H1 (cell line): ENCODE data around the gene AGRN. TPM values are rescaled to one million over a fixed set of nuclear protein-coding genes. Genes with fewer than 3 reads are reported as not detected.
A peak's percentile ranks its signal among the peaks of the same experiment; 100 is the strongest.

Experiments
- CTCF ChIA-PET: fragments of 300-600 bp; sonication (Branson Sonifier 250); formaldehyde crosslinking; loops from one replicate; lab custom pipeline; 2021; ENCODE audit not compliant: partially characterized antibody; lab: Charles Lee
- POLR2A ChIA-PET: fragments of 300-600 bp; sonication (Branson Sonifier 250); formaldehyde crosslinking; loops from one replicate; lab custom pipeline; 2021; ENCODE audit warnings: inconsistent platforms; ENCODE audit not compliant: partially characterized antibody; lab: Charles Lee
- DNase-seq, 2 experiments: peaks; one replicate each; pipeline versions ENCODE4 v3.0.0 to v3.0.0-alpha.2; 2010 to 2022; ENCODE audit warnings: low spot score in 2 of 2, low read depth in 1 of 2, mixed read lengths in 1 of 2
- FAIRE-seq: peaks from 2 replicates; lab custom pipeline; 2011; peaks lifted over from hg19 to GRCh38; lab: Jason Lieb, UNC
- H2AFZ ChIP-seq: 2 replicates; pipeline ENCODE4 v1.8.1; 2012; ENCODE audit warnings: low read length, inconsistent platforms
- H2AK5ac ChIP-seq: 2 replicates; pipeline ENCODE4 v1.6.1; 2013; ENCODE audit warnings: low read depth, low read length
- H2BK120ac ChIP-seq: replicated peaks from 2 replicates; pipeline ENCODE3; 2013; ENCODE audit warnings: low read depth, low read length, inconsistent platforms
- H2BK12ac ChIP-seq: 2 replicates; pipeline ENCODE4 v1.6.1; 2013; ENCODE audit warnings: low read depth, low read length
- H2BK15ac ChIP-seq: 2 replicates; pipeline ENCODE4 v1.6.1; 2013; ENCODE audit warnings: low read length
- H2BK20ac ChIP-seq: 2 replicates; pipeline ENCODE4 v1.6.1; 2013; ENCODE audit warnings: low read length
- H2BK5ac ChIP-seq: 2 replicates; pipeline ENCODE4 v1.6.1; 2013; ENCODE audit warnings: low read depth, low read length
- H3K14ac ChIP-seq: 2 replicates; pipeline ENCODE4 v1.6.1; 2013; ENCODE audit warnings: inconsistent platforms; ENCODE audit not compliant: insufficient read length
- H3K18ac ChIP-seq: 2 replicates; pipeline ENCODE4 v1.6.1; 2013; ENCODE audit warnings: low read length; ENCODE audit errors: extremely low read depth
- H3K23ac ChIP-seq: 2 replicates; pipeline ENCODE4 v1.6.1; 2013; ENCODE audit warnings: inconsistent platforms; ENCODE audit not compliant: insufficient read length
- H3K23me2 ChIP-seq: 2 replicates; pipeline ENCODE4 v1.6.1; 2013; ENCODE audit warnings: low read depth, low read length
- H3K27ac ChIP-seq: 2 replicates; pipeline ENCODE4 v1.6.1; 2011; ENCODE audit warnings: low read depth, low read length, inconsistent platforms
- H3K27me3 ChIP-seq, 4 experiments: replicated peaks in 1 of 4; 1 replicate in 1 of 4; 2 replicates in 3 of 4; pipeline versions ENCODE4 v1.6.1 to v1.8.1; 2011 to 2013; ENCODE audit warnings: low read length in 3 of 4, mild to moderate bottlenecking in 3 of 4, inconsistent platforms in 2 of 4, mixed read lengths in 2 of 4, moderate library complexity in 1 of 4; ENCODE audit not compliant: control insufficient read depth in 3 of 4, insufficient read depth in 3 of 4; ENCODE audit errors: extremely low read depth in 1 of 4
- H3K36me3 ChIP-seq, 4 experiments: 2 replicates each; pipeline versions ENCODE4 v1.6.1 to v1.8.1; 2011 to 2013; ENCODE audit warnings: mild to moderate bottlenecking in 4 of 4, low read length in 3 of 4, moderate library complexity in 2 of 4, control low read depth in 1 of 4, inconsistent platforms in 1 of 4; ENCODE audit not compliant: insufficient read depth in 4 of 4, control insufficient read depth in 2 of 4
- H3K4ac ChIP-seq: replicated peaks from 2 replicates; pipeline ENCODE3; 2013; ENCODE audit warnings: low read length, low read depth, mixed read lengths, inconsistent platforms; ENCODE audit not compliant: insufficient read length
- H3K4me1 ChIP-seq, 4 experiments: replicated peaks in 1 of 4; 1 replicate in 1 of 4; 2 replicates in 3 of 4; pipeline versions ENCODE4 v1.6.1 to v1.8.1; 2011 to 2013; ENCODE audit warnings: low read length in 3 of 4, inconsistent platforms in 2 of 4, mixed read lengths in 1 of 4; ENCODE audit not compliant: insufficient read depth in 4 of 4, control insufficient read depth in 3 of 4
- H3K4me2 ChIP-seq, 2 experiments: 2 replicates each; pipeline versions ENCODE4 v1.6.1 to v1.8.1; 2011 to 2013; ENCODE audit warnings: low read depth in 2 of 2, low read length in 2 of 2, control low read depth in 1 of 2, inconsistent platforms in 1 of 2, mild to moderate bottlenecking in 1 of 2; ENCODE audit not compliant: insufficient read depth in 1 of 2
- H3K4me3 ChIP-seq, 4 experiments: fragments of 200-600, 300-600 bp in 1 of 4; sonication (generic), shearing (Covaris generic), sonication (Bioruptor Twin) in 1 of 4; 2 replicates each; pipeline versions ENCODE4 v1.5.1 to v1.8.1; 2011 to 2016; ENCODE audit warnings: low read length in 4 of 4, low read depth in 3 of 4, control low read depth in 2 of 4, inconsistent platforms in 2 of 4, mild to moderate bottlenecking in 2 of 4, mixed read lengths in 1 of 4, moderate library complexity in 1 of 4; ENCODE audit not compliant: insufficient read depth in 2 of 4; ENCODE audit errors: extremely low read depth in 1 of 4
- H3K56ac ChIP-seq: replicated peaks from 2 replicates; pipeline ENCODE3; 2013; ENCODE audit warnings: low read depth, mild to moderate bottlenecking, mixed read lengths, low read length, inconsistent platforms; ENCODE audit not compliant: insufficient read length
- H3K79me1 ChIP-seq: 2 replicates; pipeline ENCODE4 v1.6.1; 2013; ENCODE audit warnings: low read depth, low read length, control low read depth
- H3K79me2 ChIP-seq, 2 experiments: 2 replicates each; pipeline versions ENCODE4 v1.6.1 to v1.8.1; 2012 to 2013; ENCODE audit warnings: low read length in 2 of 2, mild to moderate bottlenecking in 2 of 2, inconsistent platforms in 1 of 2; ENCODE audit not compliant: insufficient read depth in 2 of 2, control insufficient read depth in 1 of 2
- H3K9ac ChIP-seq, 4 experiments: replicated peaks in 1 of 4; 1 replicate in 1 of 4; 2 replicates in 3 of 4; pipeline versions ENCODE4 v1.6.1 to v1.8.1; 2011 to 2013; ENCODE audit warnings: low read depth in 3 of 4, low read length in 3 of 4, control low read depth in 2 of 4, mild to moderate bottlenecking in 2 of 4, moderate library complexity in 2 of 4, inconsistent platforms in 1 of 4; ENCODE audit errors: extremely low read depth in 1 of 4
- H3K9me3 ChIP-seq, 2 experiments: 2 replicates each; pipeline versions ENCODE4 v1.6.1 to v1.8.1; 2012 to 2013; ENCODE audit warnings: mild to moderate bottlenecking in 2 of 2, moderate library complexity in 2 of 2, control low read depth in 1 of 2, inconsistent platforms in 1 of 2, low read depth in 1 of 2, low read length in 1 of 2, mixed read lengths in 1 of 2; ENCODE audit not compliant: insufficient read depth in 2 of 2
- H4K20me1 ChIP-seq, 2 experiments: replicated peaks in 1 of 2; 2 replicates each; pipeline versions ENCODE3 to v1.8.1; 2011 to 2013; ENCODE audit warnings: inconsistent platforms in 2 of 2, low read length in 2 of 2, mild to moderate bottlenecking in 1 of 2; ENCODE audit not compliant: insufficient read depth in 2 of 2, control insufficient read depth in 1 of 2
- H4K5ac ChIP-seq: 2 replicates; pipeline ENCODE4 v1.6.1; 2013; ENCODE audit warnings: low read length, low read depth, mixed read lengths, inconsistent platforms; ENCODE audit not compliant: insufficient read length
- H4K8ac ChIP-seq: 2 replicates; pipeline ENCODE4 v1.8.0; 2013; ENCODE audit warnings: mild to moderate bottlenecking, moderate library complexity, low read length, inconsistent platforms; ENCODE audit not compliant: insufficient read depth; ENCODE audit errors: extremely low read depth
- H4K91ac ChIP-seq: replicated peaks from 2 replicates; pipeline ENCODE3; 2013; ENCODE audit warnings: low read length, mixed read lengths, inconsistent platforms; ENCODE audit not compliant: insufficient read length
- CREB1 ChIP-seq: IDR thresholded peaks from 2 replicates; pipeline ENCODE4 v1.6.1; 2012; ENCODE audit warnings: inconsistent platforms
- E2F6 ChIP-seq: IDR thresholded peaks from 2 replicates; pipeline ENCODE4 v1.6.1; 2012; ENCODE audit warnings: inconsistent platforms
- EP300 ChIP-seq, 2 experiments: IDR thresholded peaks; 1 replicate in 1 of 2; 2 replicates in 1 of 2; pipeline ENCODE4 v1.6.1; 2011 to 2012; ENCODE audit warnings: low read depth in 2 of 2, low read length in 2 of 2, mild to moderate bottlenecking in 2 of 2, borderline replicate concordance in 1 of 2, inconsistent platforms in 1 of 2, moderate library complexity in 1 of 2
- GTF2F1 ChIP-seq: IDR thresholded peaks from 2 replicates; pipeline ENCODE4 v1.6.1; 2012; ENCODE audit warnings: low read depth, low read length, improper control_type of control experiment, borderline replicate concordance
- JUN ChIP-seq: IDR thresholded peaks from 2 replicates; pipeline ENCODE4 v1.6.1; 2011; ENCODE audit warnings: low read depth, mild to moderate bottlenecking, improper control_type of control experiment, low read length
- KDM4A ChIP-seq: IDR thresholded peaks from one replicate; pipeline ENCODE4 v1.7.1; 2012; ENCODE audit warnings: low read depth, mild to moderate bottlenecking, moderate library complexity, low read length, inconsistent platforms; ENCODE audit not compliant: severe bottlenecking
- MAX ChIP-seq: IDR thresholded peaks from 2 replicates; pipeline ENCODE4 v1.6.1; 2012; ENCODE audit warnings: inconsistent platforms
- POLR2AphosphoS5 ChIP-seq: IDR thresholded peaks from 2 replicates; pipeline ENCODE4 v1.6.1; 2011; ENCODE audit warnings: low read depth, low read length
- POU5F1 ChIP-seq: IDR thresholded peaks from 2 replicates; pipeline ENCODE4 v1.6.1; 2011; ENCODE audit warnings: low read depth, mild to moderate bottlenecking, low read length, moderate library complexity
- SAP30 ChIP-seq: fragments of 300-600 bp; sonication (generic); IDR thresholded peaks from 2 replicates; pipeline ENCODE4 v1.7.1; 2012; ENCODE audit warnings: low read length, moderate library complexity, mild to moderate bottlenecking, inconsistent platforms; ENCODE audit not compliant: insufficient read depth, insufficient replicate concordance
- SIX5 ChIP-seq: IDR thresholded peaks from 2 replicates; pipeline ENCODE4 v1.6.1; 2011; ENCODE audit warnings: mild to moderate bottlenecking, low read depth, low read length
- SUZ12 ChIP-seq: fragments of 200-600 bp; sonication (generic); IDR thresholded peaks from 2 replicates; pipeline ENCODE4 v1.6.1; 2012; ENCODE audit warnings: mild to moderate bottlenecking, inconsistent platforms, low read length, moderate library complexity, mixed read lengths
- TAF1 ChIP-seq: IDR thresholded peaks from 2 replicates; pipeline ENCODE4 v1.6.1; 2011; ENCODE audit warnings: mild to moderate bottlenecking, low read depth, low read length
- WGBS, 2 experiments: shearing (Covaris generic) in 1 of 2; methylation state at CpG; one replicate each; pipeline versions ENCODE4 v1.1.6 to v1.1.7; 2013 to 2015; ENCODE audit warnings: low lambda C conversion rate in 2 of 2, mixed read lengths in 2 of 2, inconsistent platforms in 1 of 2, low coverage in 1 of 2, missing lambda C conversion rate in 1 of 2; ENCODE audit not compliant: insufficient replicate concordance in 2 of 2, insufficient coverage in 1 of 2, insufficient read length in 1 of 2; ENCODE audit errors: extremely low coverage in 1 of 2, missing lambda C conversion rate in 1 of 2; 5-methylcytosine and 5-hydroxymethylcytosine counted together
- polyA plus RNA-seq, 7 experiments: library from polyadenylated mRNA; depleted of rRNA in 3 of 7; stranded (reverse) in 5 of 7; unstranded in 2 of 7; fragments of >200 nt in 5 of 7; fragments of 200-250 nt in 2 of 7; gene quantifications; 1 replicate in 5 of 7; 2 replicates in 1 of 7; 4 replicates in 1 of 7; pipeline versions ENCODE4 v1.2.1 to v1.2.3, GENCODE V29; 2011 to 2013; ENCODE audit warnings: missing spikeins in 2 of 7, mixed read lengths in 2 of 7
- total RNA-seq: library from RNA; stranded (reverse); fragmentation: NEBNext Ultra II Directional; extraction: Animal tissue kit (Norgen Biotek cat#: 25700); gene quantifications from 2 replicates; pipeline ENCODE4 v1.2.1, GENCODE V29; 2021

Gene AGRN
- total and polyA plus RNA-seq, 2 of the 8 experiments (the other 6 are each of a cell fraction or from before 2014, with no cell fraction given) = 52.3 to 155 TPM

- Histone ChIP-seq H2AFZ (no peak overlapping the region), H3K9me3 (no peaks in the 10 kb centered on the region; a peak in 1 of 4 replicates), H2BK15ac (no peak overlapping the region), H3K9ac (peak overlapping the region in 1 of 4 experiments; percentile 67; a peak in 1 of 7 replicates), H3K79me1 (no peaks in the 10 kb centered on the region), H3K4me1 (peaks cover 0 to 26% (median 12%) of the 10 kb centered on the region in 4 experiments; a peak in 6 of 7 replicates), H3K14ac (no peak overlapping the region), H2BK20ac (no peak overlapping the region), H3K4me3 (peak overlapping the region in 3 of 4 experiments; percentile 24 to 77 (median 55); a peak in 4 of 8 replicates), H3K4ac (no peak overlapping the region), H2BK120ac (no peak overlapping the region), H4K20me1 (peaks cover 0 to 8% of the 10 kb centered on the region in 2 experiments), H2BK5ac (no peak overlapping the region), H4K8ac (no peak overlapping the region), H3K23ac (no peak overlapping the region), H2BK12ac (no peak overlapping the region), H3K27me3 (peaks cover 47 to 82% (median 70%) of the 10 kb centered on the region in 4 experiments), H3K56ac (no peak overlapping the region), H4K91ac (no peak overlapping the region), H4K5ac (no peak overlapping the region), H3K27ac (no peak overlapping the region), H2AK5ac (no peak overlapping the region), H3K4me2 (peak overlapping the region; percentile 56 to 71), H3K79me2 (no peaks in the 10 kb centered on the region), H3K18ac (no peak overlapping the region), H3K23me2 (peaks cover 13% of the 10 kb centered on the region; the same call in 1 of the 2 replicates), H3K36me3 (peaks cover 0 to 18% (median 0%) of the 10 kb centered on the region in 4 experiments; a peak in 1 of 8 replicates)
- POLR2A ChIA-PET = interaction anchor here (1.4 to 2.6 kb wide), 2 partner anchors 14 to 34 kb away, joined by 4 to 20 read pairs; no protein-coding TSS in a partner anchor
- DNase-seq = no peak
- 0% methylated on average over 3 of the region's 27 CpGs; no CpG with 5 or more reads in 1 of the 2 experiments for WGBS, 2 experiments
- CTCF ChIA-PET = interaction anchor here (0.7 to 3.6 kb wide), 3 partner anchors 16 to 124 kb away, joined by 3 to 40 read pairs (median 4); partner anchors contain the start of gene PERM1
- no peak for FAIRE-seq
- TF ChIP-seq SAP30 = no peak
- no peak for TF ChIP-seq POU5F1
- no peak for TF ChIP-seq POLR2AphosphoS5
- no peak for TF ChIP-seq KDM4A
- no peak for TF ChIP-seq CREB1
- TF ChIP-seq TAF1 = no peak
- TF ChIP-seq SIX5 = no peak
- TF ChIP-seq E2F6 = no peak
- no peak for TF ChIP-seq SUZ12
- no peak for TF ChIP-seq GTF2F1
- no peak for TF ChIP-seq MAX
- no peak for TF ChIP-seq EP300 (IDR thresholded peaks at IDR 0.05; ENCODE audit: borderline replicate concordance in 1 of 2, low read depth in 2 of 2, low read length in 2 of 2)
- no peak for TF ChIP-seq JUN
Measured at GRCh38 chr1:998745-998994, 21.2 kb upstream of the AGRN start.
